Measurements from ENCODE around the gene PLA2G6.

The PLA2G6 gene, protein sequence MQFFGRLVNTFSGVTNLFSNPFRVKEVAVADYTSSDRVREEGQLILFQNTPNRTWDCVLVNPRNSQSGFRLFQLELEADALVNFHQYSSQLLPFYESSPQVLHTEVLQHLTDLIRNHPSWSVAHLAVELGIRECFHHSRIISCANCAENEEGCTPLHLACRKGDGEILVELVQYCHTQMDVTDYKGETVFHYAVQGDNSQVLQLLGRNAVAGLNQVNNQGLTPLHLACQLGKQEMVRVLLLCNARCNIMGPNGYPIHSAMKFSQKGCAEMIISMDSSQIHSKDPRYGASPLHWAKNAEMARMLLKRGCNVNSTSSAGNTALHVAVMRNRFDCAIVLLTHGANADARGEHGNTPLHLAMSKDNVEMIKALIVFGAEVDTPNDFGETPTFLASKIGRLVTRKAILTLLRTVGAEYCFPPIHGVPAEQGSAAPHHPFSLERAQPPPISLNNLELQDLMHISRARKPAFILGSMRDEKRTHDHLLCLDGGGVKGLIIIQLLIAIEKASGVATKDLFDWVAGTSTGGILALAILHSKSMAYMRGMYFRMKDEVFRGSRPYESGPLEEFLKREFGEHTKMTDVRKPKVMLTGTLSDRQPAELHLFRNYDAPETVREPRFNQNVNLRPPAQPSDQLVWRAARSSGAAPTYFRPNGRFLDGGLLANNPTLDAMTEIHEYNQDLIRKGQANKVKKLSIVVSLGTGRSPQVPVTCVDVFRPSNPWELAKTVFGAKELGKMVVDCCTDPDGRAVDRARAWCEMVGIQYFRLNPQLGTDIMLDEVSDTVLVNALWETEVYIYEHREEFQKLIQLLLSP

DNA sequence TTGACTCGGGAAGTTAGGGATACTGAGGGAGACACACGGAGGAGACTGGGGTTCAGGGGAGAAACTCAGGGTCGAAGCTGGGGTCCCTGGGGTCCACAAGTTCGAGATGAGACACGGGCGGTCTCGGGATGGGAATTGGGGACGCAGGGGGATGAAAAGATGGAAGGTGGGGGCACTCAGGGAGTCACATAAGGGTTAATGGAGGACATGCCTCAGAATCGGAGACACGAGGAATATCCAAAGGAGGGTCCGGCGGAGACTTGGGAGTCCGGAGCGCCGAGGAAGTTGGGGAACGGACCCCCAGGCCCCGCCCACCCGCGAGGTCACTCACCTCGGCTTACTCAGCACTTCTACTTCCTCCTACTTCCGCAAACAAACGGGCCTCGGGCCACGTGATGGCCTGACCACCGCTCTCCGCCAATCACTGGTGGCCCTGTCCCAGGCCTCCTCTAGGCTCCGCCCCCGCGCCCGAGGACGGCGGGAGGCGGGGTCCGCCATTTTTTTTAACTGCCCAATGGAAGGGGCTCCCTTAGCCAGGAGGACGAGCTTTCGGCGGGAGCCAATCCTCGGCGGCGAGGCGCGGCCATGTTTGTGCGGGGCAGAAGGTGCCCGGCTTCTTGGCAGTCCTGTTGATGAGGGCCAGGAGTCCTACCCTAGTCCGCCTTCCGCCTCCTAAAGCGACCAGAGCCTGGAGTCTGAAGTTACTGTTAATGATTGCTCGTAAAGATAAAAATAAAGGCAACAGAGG, at the start of gene PLA2G6:
Gene PLA2G6, minus strand, starts transcription at position 378 of the 748 bp plus-strand sequence. CDS start 12,404 bp downstream, outside the sequence.
- peak; percentile 80 for DNase-seq

DNA sequence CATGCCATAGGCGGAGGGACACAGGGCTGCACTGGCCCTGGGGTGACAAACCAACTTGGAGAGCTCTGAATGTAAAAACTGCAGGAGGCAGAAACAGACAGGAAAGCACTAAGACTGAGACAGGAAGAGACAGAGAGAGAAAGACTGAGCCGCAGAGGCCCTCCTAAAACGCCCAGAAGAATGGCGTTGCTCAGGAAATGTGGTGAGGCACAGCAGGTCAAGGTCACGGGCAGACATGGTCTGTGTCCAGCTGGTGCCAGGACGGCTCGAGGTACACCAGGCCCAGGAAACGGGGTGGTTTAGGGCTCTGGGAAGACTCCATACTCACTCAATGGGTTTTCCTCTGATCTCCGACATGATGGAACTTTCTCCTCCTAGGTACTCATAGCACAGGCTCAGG, 49.3 kb upstream of the PLA2G6 start:
- DNase-seq: no peak

DNA sequence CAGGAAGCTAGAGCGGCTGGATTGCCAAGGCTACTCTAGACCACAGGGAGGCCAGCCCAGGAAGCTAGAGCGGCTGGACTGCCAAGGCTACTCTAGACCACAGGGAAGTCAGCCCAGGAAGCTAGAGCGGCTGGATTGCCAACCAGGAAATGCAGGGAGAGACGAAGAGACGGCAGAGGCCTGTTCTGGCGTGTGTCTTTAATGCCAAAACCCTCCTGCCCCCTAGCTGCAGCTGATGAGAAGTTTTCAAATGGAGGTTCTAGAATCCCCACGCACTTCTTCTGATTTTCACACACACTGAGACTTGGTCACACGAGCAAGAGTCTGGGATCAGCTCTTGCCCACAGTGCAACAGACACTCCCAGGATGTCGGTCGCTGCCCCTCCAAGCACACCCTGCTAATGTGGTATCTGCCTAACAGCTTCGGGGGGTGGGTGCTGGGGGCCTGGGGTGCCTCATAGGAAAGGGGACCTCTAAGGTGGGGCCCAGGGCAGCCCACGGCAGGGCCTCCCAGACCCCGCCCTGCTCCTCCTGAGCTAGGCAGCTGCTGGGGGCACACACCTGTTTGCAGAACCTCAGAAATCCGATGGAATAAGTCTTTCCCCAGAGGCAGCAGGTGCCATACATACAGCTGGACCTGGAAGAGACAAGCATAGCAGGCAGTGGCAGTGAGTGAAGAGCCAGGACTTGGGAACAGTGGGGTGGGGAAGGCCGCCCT, 48.6 kb upstream of the PLA2G6 start:
- DNase-seq: no peak

DNA sequence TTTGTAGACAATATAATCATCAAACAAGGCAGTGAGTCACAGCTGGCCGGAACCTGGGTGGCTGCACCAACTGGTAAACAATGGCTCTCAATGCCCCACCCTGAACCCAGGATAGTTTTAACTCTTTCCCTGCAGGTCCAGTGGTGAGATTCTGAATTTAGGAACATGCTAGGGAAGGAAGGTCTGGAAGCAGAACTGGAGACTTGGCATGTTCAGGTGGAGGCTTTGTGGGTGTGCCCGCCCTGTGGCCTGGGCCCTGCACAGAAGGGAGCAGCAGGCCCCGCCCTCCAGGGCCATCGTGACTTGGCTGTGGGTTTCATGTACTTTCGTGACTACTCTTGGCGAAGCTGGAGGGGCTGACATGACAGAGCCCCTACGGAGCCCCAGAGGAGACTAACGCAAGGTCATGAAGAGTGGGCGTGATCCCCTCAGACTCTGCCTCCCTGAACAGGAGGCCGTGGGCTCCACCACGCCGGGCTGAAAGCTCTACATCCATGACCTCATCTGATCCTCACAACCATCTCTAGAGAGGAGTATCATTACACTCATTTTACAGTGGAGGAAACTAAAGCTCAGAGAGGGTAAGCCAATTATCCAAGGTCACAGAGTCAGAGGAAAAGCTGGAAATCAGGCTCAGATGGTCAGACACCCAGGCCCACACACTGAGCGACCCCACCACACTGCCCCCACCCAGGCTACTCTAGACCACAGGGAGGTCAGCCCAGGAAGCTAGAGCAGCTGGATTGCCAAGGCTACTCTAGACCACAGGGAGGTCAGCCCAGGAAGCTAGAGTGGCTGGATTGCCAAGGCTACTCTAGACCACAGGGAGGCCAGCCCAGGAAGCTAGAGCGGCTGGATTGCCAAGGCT, 47.5 kb upstream of the PLA2G6 start:
- no peak for DNase-seq

DNA sequence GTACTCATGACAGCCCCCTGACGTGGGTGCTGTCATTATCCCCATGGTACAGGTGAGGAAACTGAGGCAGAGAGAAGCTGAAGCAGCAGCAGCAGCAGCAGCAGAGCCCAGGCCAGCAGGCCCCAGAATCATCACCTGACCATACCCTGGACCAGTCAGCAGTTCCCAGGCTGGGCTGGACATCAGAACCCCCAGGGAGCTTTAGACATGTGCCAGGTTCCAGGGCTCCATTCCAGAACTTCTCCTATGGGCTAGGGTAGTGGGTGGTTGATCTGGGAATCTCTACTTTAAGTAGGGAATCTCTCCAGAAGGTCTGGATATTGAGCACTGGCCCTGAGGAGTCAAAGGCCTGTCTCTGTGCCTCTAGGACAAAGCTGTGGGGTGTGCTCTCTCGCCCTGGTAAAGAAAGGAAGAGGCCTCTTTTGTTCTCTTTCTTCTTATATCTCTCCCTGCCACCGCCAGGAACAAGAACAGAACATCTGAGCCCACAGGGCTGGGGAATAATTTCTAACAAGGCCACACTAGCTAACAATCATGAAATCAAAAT, 46.8 kb upstream of the PLA2G6 start:
- no peak for DNase-seq

DNA sequence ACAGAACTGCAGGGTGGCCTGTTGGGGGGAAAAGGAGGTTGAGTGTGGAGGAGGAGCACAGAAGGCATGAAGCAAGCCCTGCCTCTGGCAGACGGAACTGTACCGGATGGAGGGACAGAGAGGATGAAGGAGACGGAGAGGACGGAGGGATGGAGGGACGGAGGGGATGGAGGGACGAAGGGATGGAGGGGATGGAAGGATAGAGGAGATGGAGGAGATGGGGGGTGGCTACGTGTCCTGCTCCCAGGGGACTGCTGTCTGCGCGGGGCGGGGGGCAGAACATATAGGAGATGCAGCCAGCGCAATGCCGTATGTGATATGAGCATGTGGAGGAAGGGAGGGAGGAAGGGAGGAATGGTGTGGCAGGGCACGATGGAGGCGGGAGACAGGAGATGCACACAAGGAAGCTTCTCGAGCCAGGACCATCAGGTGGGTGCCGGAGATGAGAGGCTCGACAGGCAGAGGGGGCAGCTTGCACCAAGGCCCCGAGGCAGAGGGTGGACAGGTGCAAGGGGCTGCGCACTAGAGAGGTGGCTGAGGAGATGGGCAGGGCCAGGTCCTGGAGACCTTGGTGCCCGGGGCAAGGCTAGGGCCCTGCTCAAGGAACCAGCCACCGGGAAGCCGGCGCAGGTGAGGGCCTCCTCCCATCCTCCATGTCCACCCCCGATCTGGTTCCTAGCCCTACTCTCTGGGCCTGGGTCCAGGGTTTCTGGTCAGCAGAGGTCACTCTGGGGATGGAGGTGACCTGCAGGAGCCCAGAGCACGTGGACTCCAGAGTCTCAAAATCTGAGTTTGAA, 45.4 kb upstream of the PLA2G6 start:
- DNase-seq: no peak

DNA sequence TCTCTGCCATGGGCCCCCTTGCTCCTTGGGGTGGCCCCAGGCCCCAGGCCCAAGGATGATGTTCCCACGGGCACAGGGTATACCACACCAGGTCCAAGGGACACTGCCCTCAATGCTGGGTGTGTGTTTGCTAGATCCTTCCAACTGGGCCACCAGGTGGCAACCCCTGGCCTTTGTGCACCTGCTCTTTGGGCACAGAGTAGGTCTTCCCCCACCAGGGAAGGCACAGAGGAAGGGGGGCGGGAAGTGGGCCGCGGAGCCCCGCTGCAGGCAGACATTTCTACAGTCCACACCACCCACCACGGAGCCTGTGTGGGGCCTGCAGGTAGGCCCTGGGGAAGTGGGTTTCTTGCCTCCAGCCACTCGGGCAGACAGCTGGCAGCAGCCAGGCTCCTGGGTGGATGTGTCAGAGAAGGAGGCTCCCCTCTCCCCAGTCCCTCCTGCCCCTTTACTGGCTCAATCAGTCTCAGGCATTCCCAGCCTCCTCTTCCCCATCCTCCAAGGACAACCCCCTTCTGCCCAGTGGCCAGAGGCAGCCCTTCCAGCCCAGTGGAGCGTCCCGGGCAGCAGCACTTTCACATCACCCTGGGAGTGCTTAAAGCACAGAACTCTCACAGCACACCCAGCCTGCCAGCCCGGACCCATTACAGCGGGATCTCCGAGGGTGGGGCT, 41.8 kb upstream of the PLA2G6 start:
- DNase-seq: no peak

DNA sequence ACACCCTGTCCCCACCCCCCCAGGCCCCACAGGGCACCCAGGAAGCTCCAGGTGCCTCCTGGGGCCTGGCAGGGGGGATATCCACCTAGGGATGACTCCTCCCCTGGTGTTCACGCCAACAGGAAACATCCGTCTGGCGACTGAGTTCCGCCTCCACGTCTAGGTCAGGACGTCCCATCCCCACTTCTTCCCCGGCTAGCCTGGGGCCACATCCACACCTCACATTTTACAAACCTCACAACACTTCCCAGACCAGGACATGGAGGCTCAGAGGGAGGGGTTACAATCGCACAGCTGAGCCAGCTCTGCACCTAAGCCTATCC, 41.1 kb upstream of the PLA2G6 start:
- no peak for DNase-seq

DNA sequence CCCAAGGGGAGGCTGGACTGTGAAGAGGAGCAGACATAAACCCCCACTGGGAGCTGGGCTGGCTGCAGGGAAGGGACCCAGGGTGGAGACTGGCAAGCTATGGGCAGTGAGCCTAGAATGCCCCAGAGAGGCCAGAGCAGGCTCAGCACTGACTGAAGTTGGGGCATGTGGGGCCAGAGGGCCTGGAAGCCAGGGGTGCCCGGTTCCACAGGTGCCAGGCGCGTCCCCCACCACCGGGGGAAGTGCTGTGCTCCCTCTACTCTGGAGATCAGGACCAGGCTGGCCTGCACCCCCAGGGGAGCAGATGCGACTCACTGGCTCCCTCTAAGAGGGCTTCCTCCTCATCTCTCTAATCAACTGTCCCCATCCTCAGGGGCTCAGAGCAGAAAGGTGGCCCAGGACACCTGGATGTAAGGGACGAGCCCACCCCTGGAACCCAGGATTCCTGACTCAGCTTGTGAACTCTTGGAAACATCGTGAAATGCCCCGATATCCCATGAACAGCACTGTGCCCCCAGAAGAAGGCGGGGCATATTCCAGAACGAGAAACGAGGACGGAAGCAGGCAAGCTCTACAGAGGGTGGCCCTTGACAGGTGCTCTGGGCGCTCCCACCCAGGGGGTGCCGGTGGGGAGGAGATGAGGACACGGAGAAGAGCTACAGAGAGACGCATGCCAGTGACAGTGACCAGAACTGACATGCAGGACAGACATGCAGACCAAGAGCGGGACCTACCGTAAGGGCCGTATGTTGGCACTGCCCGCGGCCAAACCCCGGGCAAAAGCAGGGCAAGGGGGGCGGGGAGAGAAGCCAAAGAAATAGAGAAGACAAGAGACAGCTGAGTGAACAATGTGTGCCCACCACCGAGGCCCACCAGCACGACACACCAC, 40.5 kb upstream of the PLA2G6 start:
- DNase-seq: no peak

DNA sequence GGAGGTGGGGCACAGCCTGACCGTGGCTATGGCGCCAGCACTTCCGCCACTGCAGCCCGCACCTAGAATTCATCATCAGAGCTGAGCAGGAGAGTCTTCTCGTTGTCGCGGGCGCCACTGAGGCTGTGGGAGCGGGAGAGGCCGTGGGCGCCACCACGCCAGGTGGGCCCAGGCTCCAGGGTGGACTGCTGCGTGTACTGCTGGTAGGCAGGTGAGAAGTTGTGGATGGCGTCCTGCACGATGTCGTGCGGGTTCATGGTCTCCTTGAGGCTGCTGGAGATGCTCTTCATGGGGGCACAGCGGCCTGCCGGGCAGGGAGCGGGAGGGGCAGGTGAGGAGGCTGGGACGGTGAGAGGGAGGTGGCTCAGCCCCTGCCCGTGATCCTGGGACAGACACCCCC, 39.8 kb upstream of the PLA2G6 start:
- DNase-seq: no peak

DNA sequence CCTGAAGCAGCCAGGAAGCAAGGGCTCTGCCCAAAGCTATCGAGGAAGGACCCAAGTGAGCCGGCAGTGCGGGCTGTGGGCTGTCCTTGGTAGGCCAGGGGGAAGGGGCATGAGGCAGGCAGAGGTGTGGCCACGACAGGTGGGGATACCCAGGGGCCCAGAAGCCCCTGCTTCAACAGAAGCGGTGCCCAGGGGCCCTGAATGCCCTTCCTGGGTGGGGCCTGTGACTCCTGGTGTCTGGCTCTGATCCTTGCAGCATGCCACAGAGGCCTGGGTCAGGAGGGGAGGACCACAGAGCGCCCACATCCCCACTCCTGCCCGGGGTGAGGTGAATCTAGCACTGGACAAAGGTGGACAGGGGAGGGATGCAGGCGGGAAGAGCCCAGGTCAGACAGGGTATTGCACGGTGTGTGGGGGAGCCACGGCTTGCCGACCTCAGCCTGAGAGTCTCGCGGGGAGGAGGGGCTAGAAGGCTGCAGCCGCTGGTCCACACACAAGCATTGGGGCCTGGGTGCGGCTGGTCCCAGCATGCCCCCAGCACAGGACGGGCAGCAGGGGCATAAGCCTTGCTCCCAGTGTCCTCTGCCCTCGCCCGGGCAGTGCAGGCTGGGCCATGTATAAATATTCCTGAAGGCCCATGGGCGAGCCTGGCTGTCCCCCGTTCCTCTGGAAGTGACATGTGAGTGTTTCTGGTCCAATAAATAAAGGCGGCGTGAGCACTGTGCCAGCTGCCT, 39.2 kb upstream of the PLA2G6 start:
- no peak for DNase-seq

DNA sequence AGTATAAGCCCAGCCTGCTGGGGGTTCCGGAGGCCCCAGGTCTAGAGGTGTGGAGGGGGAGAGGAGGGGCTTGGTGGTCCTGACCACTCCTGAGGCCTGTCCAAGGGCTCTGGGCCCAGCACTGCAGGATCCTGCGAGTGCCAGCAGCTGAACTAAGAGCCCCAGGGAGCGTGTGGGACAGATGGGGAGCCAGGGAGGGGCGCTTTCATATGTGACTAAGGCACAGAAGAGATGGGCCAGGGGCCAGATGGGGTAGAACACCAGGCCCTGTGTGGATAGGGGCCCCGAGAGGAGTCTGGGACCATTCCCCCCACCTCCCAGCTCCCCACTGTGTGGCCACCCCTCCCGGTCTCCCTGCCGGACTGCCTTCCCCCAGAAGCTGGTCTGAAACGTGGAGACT, 38.5 kb upstream of the PLA2G6 start:
- DNase-seq: no peak

DNA sequence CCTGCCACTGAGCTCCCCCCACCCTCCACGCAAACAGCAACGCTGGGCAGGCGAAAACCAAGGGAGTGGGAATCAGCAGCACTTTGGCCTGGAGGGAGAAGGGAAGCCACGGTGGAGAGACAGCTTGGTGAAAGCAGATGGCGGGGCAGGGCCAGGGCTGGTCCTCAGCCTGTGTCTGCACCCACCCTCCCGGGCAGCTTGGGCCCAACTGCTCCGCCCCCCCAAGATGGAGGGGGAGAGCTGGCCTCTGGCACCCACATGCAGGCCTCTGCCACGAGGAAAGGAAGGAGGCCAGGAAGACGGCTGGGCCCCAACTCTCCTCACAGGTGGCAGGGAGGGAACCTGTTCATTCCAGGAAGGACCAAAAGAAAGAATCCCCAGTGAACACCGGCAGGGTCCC, 38.0 kb upstream of the PLA2G6 start:
- no peak for DNase-seq

DNA sequence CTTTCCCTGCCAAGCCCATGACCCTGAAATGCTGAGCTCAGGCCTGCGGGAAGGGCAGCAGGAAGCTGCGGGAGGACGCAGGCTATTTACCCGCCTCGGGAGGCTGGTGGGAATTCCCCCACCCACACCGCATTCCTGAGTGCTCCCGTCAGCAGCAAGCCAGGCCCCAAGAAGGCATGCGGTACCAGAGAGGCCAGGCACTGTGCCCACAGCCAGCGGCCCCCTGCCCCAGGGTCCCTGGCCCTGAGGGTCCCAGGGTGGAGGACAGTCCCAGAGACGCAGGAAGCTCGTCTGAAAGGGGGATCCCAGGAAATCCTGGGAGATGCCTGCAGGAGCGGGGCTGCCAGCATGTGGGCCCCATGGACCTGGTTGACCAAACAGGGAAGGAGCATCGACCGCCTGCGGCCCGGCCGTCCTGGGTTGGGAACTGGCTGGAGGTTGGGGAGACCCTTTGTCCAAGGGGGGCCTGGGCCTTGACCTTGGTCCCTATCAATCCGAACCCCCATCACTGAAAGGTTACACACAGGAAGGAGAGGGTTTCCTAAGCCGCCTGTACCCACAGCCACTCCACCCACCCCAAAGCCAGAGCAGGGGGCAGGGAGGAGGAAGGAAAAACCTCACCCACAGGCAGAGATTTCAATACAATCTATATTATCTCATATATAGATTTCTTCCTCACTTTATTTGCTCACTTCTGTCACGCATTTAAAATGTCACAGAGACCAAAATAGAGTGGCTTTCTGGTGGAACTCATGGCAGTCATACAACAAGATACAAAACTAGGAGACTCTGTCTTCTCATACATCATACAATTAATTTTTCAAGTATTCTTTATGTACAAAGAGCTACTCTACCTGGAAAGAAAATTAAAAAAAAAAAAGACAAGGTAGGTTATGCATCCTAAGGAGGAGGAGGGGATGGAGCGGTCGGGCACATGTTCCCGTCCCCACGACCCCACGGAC, 37.3 kb upstream of the PLA2G6 start:
- no peak for DNase-seq

DNA sequence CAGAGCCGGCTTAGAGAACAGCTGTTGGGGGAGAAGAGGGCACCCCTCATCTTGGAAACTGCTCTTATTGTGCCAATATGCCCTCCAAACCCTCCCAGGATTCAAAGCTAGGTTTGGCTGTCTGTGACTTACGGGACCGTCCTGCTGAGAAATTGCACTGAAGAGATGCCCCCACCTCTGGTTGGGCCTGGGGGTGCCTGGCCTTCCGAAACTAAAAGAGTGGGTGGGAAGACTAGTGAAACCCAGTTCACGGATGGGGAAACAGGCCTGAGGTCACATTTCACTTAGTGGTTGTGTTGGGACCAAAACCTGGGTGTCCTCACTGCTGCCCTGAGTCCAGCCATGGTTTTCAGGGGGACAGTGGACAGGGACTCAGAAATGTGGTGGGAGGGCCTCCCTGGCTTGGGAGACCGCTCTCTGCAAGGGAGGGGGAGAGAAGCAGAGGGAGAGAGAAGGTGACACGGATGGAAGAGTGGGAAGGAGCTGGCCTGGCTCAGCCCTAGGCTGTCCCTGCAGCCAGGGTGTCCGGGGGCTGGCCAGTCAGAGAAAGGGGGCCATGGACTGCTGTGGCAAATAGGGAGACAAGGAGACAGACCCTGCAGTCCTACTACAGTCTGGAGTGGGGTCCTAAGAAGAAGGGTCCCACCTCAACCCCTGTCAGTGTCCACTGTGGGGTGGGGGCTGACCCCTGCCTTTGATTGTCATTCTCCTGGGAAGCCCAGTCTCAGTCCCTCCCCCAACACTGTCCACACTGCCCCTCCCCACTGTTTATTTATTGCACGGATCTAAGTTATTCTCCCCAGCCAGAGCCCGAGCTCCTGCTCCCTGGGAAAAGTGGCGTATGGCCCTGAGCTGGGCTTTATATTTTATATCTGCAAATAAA, 33.8 kb upstream of the PLA2G6 start:
- DNase-seq: no peak

All from NCI-H187 treated with DMSO at 0.1 percent for 48 hours (cell line).